GM20431 (cell line): ENCODE measurements around the gene PSMC3IP.

Source experiments
- in situ Hi-C: fragments of 300-500 bp; cut with MseI, MboI; formaldehyde crosslinking; loops from one replicate; pipeline ENCODE4 v1.15.0; 2020; ENCODE audit warnings: low sequenced_read_pairs; ENCODE audit not compliant: unreplicated experiment

Gene PSMC3IP

DNA sequence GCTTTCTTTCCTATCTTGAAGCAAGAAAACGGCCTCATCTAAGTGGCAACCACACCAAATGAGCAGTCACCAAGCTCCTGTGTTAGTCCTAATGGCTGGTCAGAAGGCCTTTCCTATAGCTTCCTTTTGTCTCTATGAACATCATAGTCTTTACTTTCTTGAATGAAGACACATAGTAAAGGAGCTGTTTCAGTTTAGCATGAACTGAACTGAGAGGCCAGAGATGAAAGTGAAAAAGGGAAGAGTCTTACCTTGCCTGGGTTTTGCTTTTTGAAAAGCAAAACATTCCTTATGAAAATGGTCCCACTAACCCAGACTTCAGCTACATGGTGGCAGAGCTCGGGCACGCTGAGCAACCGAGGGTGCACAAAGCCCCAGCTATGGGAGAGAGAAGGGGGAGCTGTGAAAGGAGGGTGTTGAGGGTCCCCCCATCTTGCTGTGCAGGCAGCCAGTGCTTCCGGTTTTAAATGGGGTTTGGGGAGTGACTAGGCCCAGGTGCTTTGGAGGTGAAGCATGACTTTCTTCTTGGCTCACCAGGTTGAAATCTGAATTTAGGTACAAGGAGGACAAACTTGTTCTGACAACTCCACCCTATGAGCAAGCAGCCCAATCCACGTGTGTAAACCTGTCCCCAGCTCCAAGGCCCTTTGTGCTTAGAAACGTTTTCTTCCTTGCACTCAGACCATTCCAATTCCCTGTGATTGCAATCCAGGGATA lies 9.1 kb upstream of the PSMC3IP start:
- in situ Hi-C loops: no loop called here

GRCh38 chr17:42585353-42585752 lies 7.8 kb upstream of the PSMC3IP start:
- in situ Hi-C loops: no loop called here

DNA sequence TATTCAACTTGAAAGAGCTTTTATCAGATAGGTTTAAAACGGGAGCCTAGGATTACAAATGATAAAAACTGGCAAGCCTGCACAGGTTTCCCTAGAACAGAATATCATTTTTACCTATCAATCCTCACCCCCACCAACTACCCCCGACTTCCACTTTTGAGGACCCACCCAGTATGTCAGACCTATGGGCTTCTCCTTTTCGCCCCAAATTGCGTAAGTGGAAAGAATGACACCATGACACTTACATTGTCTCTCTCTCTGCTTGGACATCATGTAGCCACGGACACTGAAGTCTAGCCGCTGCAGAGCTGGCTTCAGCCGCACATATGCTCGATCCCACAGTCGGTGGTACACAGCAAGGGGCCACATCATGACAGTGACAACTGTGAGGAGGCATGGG lies 7.4 kb upstream of the PSMC3IP start:
- in situ Hi-C loops: no loop called here

GRCh38 chr17:42581744-42582270 lies 4.3 kb upstream of the PSMC3IP start:
- in situ Hi-C loops: no loop called here

GRCh38 chr17:42579794-42580551 lies 2.4 kb upstream of the PSMC3IP start:
- in situ Hi-C loops: loop anchor here (10.0 kb wide), 1 partner anchor 105 kb away; the partner anchor contains the start of genes CCR10 and CNTNAP1

- in situ Hi-C loops: loop anchor here (10.0 kb wide), 1 partner anchor 106 kb away; the partner anchor contains the start of genes CCR10 and CNTNAP1
These were observed 847 bp upstream of the PSMC3IP start for GRCh38 chr17:42578282-42578869.

- in situ Hi-C loops: loop anchor here (10.0 kb wide), 1 partner anchor 108 kb away; the partner anchor contains the start of genes CCR10 and CNTNAP1
These were observed 393 bp downstream of the PSMC3IP start for GRCh38 chr17:42577140-42577531.

GRCh38 chr17:42574463-42574862 lies 3.1 kb downstream of the PSMC3IP start:
- in situ Hi-C loops: loop anchor here (10.0 kb wide), 1 partner anchor 110 kb away; the partner anchor contains the start of genes CCR10 and CNTNAP1

- in situ Hi-C loops: loop anchor here (10.0 kb wide), 1 partner anchor 112 kb away; the partner anchor contains the start of genes CCR10 and CNTNAP1
These were observed 4.4 kb downstream of the PSMC3IP start for GRCh38 chr17:42573095-42573494.

GRCh38 chr17:42571435-42572225 lies 5.9 kb downstream of the PSMC3IP start:
- in situ Hi-C loops: loop anchor here (10.0 kb wide), 1 partner anchor 113 kb away; the partner anchor contains the start of genes CCR10 and CNTNAP1

DNA sequence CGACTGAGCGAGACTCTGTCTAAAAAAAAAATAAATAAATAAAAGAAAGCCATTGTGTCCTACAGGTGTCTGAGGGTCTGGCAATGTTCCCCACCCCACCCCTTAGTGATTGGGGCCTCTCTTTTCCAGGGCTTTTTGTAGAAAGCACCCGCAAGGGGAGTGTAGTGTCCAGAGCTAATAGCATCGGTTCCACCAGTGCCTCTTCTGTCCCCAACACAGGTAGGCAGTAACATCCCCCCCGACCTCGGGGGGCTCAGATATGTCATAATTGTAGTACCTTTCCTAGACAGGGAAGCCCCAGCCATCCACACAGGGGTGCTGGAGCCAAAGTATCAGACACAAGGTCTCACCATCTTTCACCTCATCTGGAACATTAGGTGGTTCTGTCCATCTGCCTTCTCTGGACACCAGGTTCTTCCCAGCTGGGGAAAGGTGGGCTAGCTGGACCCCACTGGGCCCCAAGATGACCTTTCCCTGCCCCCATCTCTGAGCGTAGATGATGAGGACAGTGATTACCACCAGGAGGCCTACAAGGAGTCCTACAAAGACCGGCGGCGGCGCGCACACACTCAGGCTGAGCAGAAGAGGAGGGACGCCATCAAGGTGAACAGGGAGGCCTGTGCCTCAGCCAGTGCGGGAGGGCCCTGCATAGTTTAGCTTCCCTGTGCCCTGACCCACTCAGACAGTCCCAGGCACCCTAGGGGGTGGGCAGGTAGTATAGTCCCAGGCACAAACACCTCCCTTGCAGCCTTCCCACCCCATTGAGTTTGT lies 9.0 kb downstream of the PSMC3IP start:
- in situ Hi-C loops: no loop called here

- in situ Hi-C loops: no loop called here
These were observed 10.5 kb downstream of the PSMC3IP start, which contains the start of gene MLX for GRCh38 chr17:42566883-42567573. TSS of gene MLX (plus strand) at chr17:42567100. CDS start at chr17:42567125, 25 bp downstream.

DNA sequence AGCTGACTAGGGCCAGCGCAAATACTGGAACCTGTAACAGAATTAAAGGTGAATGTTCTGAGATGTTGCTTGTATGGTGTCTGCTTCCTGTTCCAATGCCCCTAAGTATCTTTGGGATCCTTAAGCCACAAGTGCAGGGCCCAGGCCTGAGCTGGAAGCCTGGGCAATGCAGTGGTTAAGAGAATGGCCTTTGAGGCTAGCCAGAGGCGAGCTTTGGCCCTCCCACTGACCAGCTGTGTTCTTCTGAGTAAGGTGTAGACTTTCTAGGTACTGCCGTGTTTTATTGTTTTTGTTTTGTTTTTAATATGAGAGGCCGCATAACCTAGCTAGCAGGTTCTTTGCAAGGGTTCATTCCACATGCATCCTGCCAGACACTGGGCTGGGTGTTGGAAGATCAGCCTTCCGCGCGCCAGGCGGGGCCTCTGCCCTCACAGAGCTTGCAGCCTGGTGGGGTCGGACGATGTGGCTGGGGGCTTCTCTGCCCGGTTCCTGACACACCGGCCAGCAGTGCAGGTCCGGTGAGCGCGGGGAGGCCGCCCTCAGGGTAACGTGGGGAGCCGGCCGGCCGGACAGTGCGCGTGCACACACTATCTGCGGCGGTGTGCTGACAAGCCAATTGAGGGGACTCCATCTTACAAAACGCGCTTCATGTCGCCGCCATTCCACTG lies 11.2 kb downstream of the PSMC3IP start:
- in situ Hi-C loops: no loop called here

GRCh38 chr17:42565523-42566214 lies 11.9 kb downstream of the PSMC3IP start:
- in situ Hi-C loops: no loop called here

DNA sequence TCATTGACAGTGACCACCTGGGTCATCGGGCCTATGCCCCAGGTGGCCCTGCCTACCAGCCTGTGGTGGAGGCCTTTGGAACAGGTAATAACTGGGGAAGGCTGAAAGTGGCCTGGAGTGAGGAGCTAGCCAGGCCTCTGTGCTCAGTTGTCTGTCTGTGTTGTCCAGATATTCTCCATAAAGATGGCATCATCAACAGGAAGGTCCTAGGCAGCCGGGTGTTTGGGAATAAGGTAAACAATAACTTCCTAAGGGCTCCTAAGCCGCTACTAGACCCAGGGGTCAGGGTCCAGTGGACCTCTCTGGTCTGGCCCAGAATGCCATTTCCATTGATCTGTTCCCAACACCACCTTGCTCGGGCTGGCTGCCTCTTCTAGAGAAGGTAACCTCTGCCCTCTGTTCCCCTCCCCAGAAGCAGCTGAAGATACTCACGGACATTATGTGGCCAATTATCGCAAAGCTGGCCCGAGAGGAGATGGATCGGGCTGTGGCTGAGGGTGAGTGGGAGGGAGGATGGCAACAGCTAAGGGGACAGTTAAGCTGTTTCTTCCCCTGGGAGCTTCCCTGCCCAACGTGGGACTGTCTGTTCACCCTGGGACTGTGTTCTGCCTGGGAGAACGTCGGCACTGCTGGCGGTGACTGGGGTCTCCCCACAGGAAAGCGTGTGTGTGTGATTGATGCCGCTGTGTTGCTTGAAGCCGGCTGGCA lies 12.6 kb downstream of the PSMC3IP start:
- in situ Hi-C loops: no loop called here

GRCh38 chr17:42563950-42564349 lies 13.6 kb downstream of the PSMC3IP start:
- in situ Hi-C loops: no loop called here
